ENCODE measurements around the gene TBC1D24. TPM values are rescaled to one million over a fixed set of nuclear protein-coding genes. Genes with fewer than 3 reads are reported as not detected.

The TBC1D24 gene
- total and polyA plus RNA-seq, 9 of the 15 experiments (the other 6 are each of a cell fraction or from before 2014, with no cell fraction given), result 1.7 to 22.6 (median 7.2) TPM

GRCh38 chr16:2459647-2460390 lies 15.1 kb upstream of the TBC1D24 start, which contains the start of gene TEDC2 (continued):
- TF ChIP-seq MGA (IDR thresholded peaks at IDR 0.05) (peak; percentile 79), ATF1 (CRISPR knock-in tag; IDR thresholded peaks at IDR 0.05) (no peak), ATF1 (tag; IDR thresholded peaks at IDR 0.05) (peak; percentile 69), ZNF398 (CRISPR knock-in tag; IDR thresholded peaks at IDR 0.05) (no peak), KLF1 (tag; IDR thresholded peaks at IDR 0.05) (no peak), PCBP1 (IDR thresholded peaks at IDR 0.05; ENCODE audit: low read depth, low read length, poor library complexity, severe bottlenecking) (peak; percentile 61), RCOR1 (IDR thresholded peaks at IDR 0.05; ENCODE audit: borderline replicate concordance in 1 of 2, low read depth in 2 of 2, low read length in 2 of 2) (peak in 1 of 2 experiments; percentile 14; a peak in 1 of 4 replicates), PHB (CRISPR knock-in tag; IDR thresholded peaks at IDR 0.05) (no peak), ZNF561 (CRISPR knock-in tag; conservative IDR thresholded peaks at IDR 0.05) (no peak), MAX (CRISPR knock-in tag; IDR thresholded peaks at IDR 0.05) (peak; percentile 8; the same call in 1 of the 2 replicates)
- TF ChIP-seq, protein P1, sequence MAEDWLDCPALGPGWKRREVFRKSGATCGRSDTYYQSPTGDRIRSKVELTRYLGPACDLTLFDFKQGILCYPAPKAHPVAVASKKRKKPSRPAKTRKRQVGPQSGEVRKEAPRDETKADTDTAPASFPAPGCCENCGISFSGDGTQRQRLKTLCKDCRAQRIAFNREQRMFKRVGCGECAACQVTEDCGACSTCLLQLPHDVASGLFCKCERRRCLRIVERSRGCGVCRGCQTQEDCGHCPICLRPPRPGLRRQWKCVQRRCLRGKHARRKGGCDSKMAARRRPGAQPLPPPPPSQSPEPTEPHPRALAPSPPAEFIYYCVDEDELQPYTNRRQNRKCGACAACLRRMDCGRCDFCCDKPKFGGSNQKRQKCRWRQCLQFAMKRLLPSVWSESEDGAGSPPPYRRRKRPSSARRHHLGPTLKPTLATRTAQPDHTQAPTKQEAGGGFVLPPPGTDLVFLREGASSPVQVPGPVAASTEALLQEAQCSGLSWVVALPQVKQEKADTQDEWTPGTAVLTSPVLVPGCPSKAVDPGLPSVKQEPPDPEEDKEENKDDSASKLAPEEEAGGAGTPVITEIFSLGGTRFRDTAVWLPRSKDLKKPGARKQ (CRISPR knock-in tag; IDR thresholded peaks at IDR 0.05), result no peak
